Pulmonary artery endothelial cell (primary cell): Measurements from ENCODE around the gene MTG1. TPM values are rescaled to one million over a fixed set of nuclear protein-coding genes. Genes with fewer than 3 reads are reported as not detected.

Source experiments
- DNase-seq: peaks from one replicate; pipeline ENCODE4 v3.0.0-alpha.2; 2011; ENCODE audit warnings: low read depth, low spot score
- total RNA-seq: library from RNA; depleted of rRNA; stranded (reverse); fragments of >200 nt; gene quantifications from 2 replicates; pipeline ENCODE4 v1.2.3, GENCODE V29; 2014

Gene MTG1
- total RNA-seq, 1 donor from 2014 or later = 46.0 TPM

DNA sequence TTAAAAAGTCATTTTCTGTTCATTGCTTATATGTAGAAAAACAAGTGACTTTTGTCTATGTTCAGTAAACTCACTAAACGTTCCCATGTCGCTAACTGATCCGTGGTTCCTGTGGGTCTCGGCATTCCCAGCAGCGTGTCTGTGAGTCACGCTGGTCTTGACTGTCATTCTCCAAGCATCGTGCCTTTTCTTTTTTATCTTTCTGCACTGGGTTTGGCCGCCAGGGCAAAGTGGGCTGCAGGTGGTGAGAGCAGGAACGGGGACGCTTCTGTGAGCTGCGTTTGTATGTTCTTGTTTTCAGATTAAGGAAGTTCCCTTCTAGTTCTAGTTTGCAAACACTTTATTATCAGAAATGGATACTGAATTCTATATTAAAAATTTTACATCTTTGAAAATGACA lies 53.0 kb downstream of the MTG1 start:
- DNase-seq = no peak

DNA sequence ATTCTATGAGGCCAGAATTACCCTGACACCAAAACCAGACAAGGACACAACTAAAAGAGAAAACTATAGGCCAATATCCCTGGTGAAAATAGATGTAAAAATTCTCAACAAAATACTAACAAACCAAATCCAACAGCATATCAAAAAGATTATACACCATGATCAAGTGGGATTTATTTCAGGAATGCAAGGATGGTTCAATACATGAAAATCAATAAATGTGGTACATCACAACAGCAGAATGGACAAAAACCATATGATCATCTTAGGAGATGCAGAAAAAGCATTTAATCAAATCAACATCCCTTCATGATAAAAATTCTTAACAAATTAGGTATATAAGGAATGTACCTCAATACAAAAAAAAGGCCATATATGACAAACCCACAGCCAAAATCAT lies 54.2 kb downstream of the MTG1 start:
- DNase-seq = no peak

DNA sequence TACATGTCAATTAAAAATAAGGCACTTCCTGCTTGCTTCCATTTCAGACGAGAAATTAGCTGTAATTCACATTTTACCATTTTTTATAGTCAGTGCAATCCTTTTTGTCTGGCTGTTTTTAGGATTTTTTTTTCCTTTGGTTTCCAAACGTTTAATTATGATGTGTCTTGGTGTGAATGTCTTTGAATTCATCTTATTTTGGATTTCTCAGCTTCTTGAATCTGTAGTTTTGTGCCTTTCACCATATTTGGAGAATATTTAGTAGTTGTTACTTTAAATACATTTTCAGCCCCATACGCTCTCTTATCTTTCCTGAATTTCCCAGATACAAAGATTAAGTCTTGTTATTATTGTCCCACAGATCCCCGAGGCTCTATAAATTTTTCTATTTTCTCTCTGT lies 57.4 kb downstream of the MTG1 start:
- no peak for DNase-seq

- DNase-seq = no peak
These were observed 58.5 kb downstream of the MTG1 start for GRCh38 chr10:133452453-133452852.

DNA sequence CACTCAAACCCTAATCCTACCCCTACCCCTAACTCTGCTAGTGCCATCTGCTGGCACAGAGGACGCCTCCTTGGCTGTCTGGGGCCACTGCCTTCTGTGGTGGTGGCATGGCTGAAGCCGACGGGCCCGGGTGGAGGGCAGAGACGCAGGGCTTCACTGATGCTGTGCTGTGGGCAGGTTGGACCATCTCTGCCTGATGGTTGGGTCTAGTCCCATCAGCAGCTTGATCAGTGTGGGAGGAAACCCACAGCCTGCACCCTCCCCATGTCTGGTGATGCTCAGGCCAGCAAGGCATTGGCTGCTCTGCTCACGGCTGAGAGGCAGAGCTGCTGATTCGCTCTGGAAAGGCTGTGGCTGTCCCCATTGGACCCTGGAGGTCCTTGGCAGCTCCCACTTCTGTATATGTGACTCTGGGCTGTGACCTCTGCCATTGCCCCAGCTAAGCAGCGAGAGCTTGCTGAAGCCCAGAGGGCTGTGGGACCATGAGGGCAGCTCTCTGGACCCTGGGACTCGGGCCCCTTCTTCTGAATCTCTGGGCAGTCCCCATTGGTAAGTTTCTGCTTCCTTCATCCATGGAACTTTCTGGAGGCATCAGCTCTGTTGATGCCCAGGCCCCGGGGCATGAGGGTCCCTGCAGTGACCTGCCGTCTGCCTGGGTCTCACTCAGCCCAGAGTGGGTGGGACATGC lies 59.7 kb downstream of the MTG1 start, which contains the start of gene SCART1:
Gene SCART1, plus strand, starts transcription at position 430 of the 688 bp plus-strand sequence. Its CDS starts 53 bp downstream, at position 483.
- no peak for DNase-seq

- DNase-seq = no peak
These were observed 60.4 kb downstream of the MTG1 start for GRCh38 chr10:133454204-133454893.

- DNase-seq = no peak
These were observed 61.2 kb downstream of the MTG1 start for GRCh38 chr10:133455196-133455595.

DNA sequence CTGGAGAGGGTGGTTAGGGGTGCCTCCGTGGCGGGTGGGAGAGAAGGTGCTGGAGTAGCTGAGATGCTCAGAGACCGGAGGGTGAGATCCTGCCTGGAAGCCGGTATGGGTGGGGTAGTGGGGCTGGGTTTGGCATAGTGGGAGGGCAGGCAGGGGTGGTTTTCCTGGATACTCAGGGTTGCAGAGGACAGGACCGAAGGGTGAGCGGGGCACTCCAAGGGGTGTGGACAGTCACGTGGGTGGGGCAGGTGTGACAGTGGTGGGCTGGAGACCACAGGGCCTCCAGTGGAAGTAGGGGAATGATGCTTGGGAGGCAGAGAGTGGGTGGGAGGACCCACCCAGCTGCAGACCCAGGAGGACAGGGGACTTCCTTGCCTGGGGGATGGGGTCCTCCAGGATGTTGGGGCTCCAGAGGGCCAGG lies 61.7 kb downstream of the MTG1 start:
- no peak for DNase-seq

DNA sequence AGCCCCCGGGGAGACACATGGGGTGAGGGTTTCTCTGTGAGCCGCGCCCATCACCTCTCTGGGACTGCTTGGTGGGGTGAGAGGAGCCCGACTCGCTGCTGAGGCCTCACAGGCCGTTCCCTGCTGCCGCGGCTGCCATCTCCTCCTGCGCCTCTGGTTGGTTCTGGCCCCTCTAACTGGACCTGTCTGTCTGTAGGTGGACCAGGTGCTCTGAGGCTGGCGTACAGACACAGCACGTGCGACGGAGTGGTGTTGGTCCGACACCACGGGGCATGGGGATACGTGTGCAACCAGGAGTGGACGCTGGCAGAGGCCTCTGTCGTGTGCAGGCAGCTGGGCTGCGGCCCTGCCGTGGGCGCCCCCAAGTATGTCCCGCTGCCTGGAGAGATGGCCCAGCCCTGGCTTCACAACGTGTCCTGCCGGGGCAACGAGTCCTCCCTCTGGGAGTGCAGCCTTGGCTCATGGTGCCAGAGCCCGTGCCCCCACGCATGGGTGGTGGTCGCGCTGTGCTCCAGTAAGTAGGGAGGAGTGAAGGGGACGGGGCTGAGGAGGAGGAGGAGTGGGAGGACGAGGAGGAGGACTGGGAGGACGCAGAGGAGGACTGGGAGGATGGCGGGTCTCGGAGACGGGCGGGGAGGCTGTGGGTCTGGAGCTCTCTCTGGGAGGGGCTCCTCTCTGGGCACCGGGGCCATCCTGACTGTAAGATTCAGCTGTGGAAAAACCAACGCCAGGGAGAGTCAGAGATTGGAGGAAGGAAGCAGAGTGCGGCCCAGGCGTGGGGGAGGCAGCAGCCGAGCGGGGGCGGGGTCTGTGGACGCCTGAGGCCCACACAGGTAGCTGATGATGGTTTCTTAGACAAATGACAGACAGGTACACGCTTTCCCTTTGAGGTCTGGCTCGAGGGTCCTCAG lies 62.3 kb downstream of the MTG1 start:
- DNase-seq = no peak

GRCh38 chr10:133457100-133457841 lies 63.3 kb downstream of the MTG1 start:
- DNase-seq = no peak

DNA sequence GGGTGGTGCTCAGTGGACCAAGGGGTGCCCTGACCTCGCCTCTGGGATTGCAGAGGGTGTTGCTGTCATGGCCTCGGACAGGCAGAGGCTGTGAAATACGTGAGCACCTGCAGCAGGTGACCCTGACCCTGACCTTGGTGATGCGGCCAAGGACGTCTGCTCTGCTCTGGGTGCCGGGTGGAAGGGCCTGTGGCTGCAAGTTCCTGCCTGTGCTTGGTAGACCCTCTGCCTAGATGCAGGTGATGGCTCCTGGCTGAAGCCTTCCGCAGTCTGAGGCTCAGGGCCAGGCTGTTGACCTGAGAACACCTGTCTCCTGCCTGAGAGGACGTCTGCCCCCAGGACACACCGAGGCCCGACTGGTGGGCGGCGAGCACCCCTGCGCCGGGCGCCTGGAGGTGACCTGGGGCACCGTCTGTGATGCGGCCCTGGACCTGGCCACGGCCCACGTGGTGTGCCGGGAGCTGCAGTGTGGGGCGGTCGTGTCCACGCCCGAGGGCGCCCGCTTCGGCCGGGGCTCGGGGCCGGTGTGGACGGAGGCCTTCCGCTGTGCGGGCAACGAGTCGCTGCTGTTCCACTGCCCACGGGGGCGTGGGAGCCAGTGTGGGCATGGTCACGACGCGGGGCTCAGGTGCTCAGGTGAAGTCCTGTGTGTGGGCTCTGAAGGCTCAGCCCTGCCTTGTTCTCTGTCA lies 64.2 kb downstream of the MTG1 start:
- DNase-seq = no peak

DNA sequence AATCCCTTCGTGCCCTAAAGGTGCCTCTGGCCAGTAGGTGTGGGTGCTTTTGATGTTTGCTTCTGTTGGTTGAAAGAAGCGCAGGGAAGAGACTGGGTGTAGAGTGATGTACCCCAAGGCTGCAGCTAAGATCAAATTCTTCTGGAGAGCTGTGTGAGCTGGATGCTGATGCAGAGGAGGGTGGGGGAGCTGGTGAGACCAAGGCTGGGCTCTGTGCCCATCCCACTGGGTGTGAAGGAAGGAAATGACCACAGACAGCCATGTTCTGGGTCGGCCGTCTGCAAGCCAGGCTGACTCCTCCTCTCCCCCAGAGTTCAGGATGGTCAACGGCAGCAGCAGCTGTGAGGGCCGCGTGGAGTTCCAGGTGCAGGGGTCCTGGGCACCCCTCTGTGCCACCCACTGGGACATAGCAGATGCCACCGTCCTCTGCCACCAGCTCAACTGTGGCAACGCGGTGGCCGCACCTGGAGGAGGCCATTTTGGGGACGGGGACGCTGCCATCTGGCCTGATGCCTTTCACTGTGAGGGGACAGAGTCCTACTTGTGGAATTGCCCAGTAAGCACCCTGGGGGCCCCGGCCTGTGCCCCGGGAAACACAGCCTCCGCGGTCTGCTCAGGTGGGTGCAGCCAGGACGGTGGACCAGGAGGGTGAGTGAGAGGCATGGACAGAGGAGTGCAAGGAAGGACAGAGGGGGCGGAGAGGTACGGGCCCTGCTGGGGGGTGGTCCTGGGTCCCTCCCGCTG lies 64.9 kb downstream of the MTG1 start:
- no peak for DNase-seq

DNA sequence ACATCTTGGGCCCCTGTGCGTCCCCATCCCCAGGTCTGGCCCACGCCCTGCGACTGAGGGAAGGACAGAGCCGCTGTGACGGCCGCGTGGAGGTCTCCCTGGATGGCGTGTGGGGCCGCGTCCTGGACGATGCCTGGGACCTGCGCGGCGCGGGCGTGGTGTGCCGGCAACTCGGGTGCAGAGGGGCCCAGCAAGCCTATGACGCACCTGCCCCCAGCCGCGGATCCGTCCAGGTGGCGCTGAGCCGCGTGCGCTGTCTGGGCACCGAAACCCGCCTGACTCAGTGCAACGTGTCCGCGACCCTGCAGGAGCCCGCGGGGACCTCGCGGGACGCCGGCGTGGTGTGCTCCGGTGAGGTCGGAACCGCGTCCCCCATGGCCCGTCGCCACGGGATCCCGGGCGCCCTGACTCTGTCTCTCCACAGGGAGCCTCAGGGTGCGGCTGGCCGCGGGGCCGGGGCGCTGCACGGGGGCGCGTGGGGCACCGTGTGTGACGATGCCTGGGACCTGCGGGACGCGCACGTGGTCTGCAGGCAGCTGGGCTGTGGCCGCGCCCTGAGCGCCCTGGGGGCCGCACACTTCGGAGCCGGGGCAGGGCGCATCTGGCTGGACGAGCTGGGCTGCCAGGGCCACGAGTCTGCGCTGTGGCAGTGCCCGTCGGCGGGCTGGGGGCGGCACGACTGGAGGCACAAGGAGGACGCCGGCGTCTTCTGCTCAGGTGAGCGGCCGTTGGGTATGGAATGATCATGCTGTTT lies 65.7 kb downstream of the MTG1 start:
- no peak for DNase-seq

GRCh38 chr10:133460208-133460769 lies 66.3 kb downstream of the MTG1 start:
- DNase-seq = no peak

DNA sequence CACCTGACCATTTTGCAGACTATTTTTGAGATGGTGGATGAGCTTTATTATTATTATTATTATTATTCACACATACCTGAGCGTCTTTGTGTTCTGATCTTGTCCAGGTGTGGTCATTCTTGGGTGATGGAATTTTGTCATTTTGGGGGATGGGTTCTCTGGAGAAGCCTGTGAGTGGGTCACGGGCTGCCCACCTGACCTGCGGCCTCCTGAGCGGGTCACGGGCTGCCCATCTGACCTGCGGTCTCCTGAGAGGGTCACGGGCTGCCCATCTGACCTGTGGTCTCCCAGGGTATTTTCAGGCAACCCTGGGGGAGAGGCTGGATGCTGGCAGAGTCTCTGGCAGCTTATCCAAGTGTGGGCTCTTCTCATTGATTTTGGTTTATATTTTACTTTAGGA lies 67.1 kb downstream of the MTG1 start:
- DNase-seq = no peak

DNA sequence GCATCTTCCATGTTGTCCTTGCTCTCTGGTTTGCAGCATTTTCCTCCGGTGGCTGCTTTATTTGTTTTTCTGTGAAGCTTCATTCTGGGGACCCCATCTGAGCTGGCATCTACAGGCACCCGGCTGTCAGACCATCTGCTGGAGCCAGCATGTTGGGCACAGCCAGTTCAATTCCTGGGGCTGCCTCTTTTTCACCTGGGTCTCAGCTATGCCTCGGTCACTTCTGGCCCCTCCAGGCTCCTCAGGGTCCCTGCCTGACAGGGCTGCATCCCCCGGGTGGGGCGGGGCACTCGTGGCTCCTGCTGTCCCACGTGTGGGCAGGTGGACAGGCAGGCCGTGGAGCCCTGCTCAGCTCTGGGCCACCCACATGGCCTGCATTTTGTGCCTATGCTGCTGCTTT lies 67.9 kb downstream of the MTG1 start:
- no peak for DNase-seq

DNA sequence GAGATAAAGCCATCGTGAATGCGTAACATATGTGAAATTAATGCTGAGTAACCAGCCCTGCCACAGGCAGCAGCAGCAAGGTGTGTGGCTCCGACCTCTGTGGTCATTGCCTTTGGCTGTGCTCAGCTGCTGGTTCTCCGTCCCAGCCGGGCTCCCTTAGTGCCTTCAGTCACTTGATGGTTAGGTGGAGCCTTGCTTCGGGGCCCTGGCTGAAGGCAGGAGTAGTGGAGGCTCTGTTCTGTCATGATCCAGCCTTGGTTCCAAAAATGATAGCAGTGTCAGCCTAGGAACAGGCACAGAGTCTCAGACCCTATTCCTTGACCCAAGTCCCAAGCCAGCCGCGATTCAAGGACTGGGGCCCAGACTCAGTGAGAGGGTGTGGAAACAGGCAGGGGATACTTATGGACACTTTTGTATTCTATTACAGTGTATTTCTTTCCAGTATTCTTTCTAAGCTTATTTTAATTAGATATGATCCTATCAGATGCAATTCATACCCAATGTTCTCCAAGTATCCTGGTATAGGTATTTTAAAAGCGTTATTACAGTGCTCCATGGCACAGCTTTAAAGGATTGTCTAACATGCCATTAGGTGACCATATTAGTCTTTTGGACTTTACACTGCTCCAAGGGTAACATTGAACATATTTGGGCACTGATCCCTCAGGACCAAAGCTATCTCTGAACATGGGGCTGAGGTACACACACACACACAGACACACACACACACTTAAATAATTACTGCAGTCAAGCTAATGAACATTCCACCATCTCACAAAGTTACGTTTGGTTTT lies 68.8 kb downstream of the MTG1 start:
- no peak for DNase-seq

DNA sequence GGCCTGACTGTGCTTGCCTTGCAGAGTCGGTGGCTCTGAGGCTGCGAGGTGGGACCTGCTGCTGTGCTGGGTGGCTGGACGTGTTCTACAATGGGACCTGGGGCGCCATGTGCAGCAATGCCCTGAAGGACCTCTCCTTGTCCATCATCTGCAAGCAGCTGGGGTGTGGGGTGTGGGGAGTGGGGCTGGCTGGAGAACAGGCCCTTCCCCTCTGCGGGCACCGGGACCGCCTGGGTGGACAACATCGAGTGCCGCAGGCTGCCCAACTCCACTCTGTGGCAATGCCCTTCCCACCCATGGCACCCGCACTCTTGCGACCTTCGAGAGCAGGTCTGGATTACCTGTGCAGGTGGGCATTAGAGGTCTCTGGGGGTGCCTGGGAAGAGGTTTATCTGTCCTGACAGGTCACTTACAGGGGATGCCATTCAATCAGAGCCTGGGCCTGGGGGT lies 70.7 kb downstream of the MTG1 start:
- no peak for DNase-seq
